Measurements from ENCODE around the gene SEC22A. TPM values are rescaled to one million over a fixed set of nuclear protein-coding genes. Genes with fewer than 3 reads are reported as not detected.
A peak's percentile ranks its signal among the peaks of the same experiment; 100 is the strongest.

SEC22A gene
- total and polyA plus RNA-seq, 2 of the 13 experiments (the other 11 are each of a cell fraction or from before 2014, with no cell fraction given) = 14.1 to 17.3 TPM

GRCh38 chr3:123286308-123287023, 84.7 kb downstream of the SEC22A start (continued):
- TF ChIP-seq, protein P1, sequence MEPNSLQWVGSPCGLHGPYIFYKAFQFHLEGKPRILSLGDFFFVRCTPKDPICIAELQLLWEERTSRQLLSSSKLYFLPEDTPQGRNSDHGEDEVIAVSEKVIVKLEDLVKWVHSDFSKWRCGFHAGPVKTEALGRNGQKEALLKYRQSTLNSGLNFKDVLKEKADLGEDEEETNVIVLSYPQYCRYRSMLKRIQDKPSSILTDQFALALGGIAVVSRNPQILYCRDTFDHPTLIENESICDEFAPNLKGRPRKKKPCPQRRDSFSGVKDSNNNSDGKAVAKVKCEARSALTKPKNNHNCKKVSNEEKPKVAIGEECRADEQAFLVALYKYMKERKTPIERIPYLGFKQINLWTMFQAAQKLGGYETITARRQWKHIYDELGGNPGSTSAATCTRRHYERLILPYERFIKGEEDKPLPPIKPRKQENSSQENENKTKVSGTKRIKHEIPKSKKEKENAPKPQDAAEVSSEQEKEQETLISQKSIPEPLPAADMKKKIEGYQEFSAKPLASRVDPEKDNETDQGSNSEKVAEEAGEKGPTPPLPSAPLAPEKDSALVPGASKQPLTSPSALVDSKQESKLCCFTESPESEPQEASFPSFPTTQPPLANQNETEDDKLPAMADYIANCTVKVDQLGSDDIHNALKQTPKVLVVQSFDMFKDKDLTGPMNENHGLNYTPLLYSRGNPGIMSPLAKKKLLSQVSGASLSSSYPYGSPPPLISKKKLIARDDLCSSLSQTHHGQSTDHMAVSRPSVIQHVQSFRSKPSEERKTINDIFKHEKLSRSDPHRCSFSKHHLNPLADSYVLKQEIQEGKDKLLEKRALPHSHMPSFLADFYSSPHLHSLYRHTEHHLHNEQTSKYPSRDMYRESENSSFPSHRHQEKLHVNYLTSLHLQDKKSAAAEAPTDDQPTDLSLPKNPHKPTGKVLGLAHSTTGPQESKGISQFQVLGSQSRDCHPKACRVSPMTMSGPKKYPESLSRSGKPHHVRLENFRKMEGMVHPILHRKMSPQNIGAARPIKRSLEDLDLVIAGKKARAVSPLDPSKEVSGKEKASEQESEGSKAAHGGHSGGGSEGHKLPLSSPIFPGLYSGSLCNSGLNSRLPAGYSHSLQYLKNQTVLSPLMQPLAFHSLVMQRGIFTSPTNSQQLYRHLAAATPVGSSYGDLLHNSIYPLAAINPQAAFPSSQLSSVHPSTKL (CRISPR knock-in tag; IDR thresholded peaks at IDR 0.05) = peak; percentile 49; the same call in 1 of the 2 replicates
- no peak for TF ChIP-seq ATF1 (CRISPR knock-in tag; IDR thresholded peaks at IDR 0.05)
- TF ChIP-seq ZNF639 (CRISPR knock-in tag; conservative IDR thresholded peaks at IDR 0.05) = peak; percentile 85; the same call in 1 of the 2 replicates
- TF ChIP-seq ZNF326 (CRISPR knock-in tag; IDR thresholded peaks at IDR 0.05; ENCODE audit: borderline replicate concordance) = peak; percentile 65; the same call in 1 of the 2 replicates
- peak; percentile 77 for TF ChIP-seq ZNF142 (CRISPR knock-in tag; IDR thresholded peaks at IDR 0.05)
- TF ChIP-seq, protein P2, sequence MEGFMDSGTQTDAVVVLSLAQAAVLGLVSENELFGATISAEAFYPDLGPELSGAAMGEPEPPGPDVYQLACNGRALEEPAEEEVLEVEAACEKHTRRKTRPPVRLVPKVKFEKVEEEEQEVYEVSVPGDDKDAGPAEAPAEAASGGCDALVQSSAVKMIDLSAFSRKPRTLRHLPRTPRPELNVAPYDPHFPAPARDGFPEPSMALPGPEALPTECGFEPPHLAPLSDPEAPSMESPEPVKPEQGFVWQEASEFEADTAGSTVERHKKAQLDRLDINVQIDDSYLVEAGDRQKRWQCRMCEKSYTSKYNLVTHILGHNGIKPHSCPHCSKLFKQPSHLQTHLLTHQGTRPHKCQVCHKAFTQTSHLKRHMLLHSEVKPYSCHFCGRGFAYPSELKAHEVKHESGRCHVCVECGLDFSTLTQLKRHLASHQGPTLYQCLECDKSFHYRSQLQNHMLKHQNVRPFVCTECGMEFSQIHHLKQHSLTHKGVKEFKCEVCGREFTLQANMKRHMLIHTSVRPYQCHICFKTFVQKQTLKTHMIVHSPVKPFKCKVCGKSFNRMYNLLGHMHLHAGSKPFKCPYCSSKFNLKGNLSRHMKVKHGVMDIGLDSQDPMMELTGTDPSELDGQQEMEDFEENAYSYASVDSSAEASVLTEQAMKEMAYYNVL (CRISPR knock-in tag; IDR thresholded peaks at IDR 0.05; ENCODE audit: borderline replicate concordance) = no peak
- TF ChIP-seq ZNF20 (CRISPR knock-in tag; IDR thresholded peaks at IDR 0.05) = no peak
- peak; percentile 84 for TF ChIP-seq HMG20B (CRISPR knock-in tag; conservative IDR thresholded peaks at IDR 0.05)
- peak; percentile 98 for TF ChIP-seq TSC22D2 (CRISPR knock-in tag; IDR thresholded peaks at IDR 0.05; ENCODE audit: borderline replicate concordance)
- TF ChIP-seq HOXA3 (CRISPR knock-in tag; IDR thresholded peaks at IDR 0.05) = peak; percentile 68
- TF ChIP-seq CCDC6 (CRISPR knock-in tag; IDR thresholded peaks at IDR 0.05) = peak; percentile 64; the same call in 1 of the 2 replicates
- 0 out of 2 replicates have a peak, but pooled peaks have one; percentile 47 for TF ChIP-seq E2F5 (CRISPR knock-in tag; conservative IDR thresholded peaks at IDR 0.05)
- TF ChIP-seq ZNF232 (CRISPR knock-in tag; IDR thresholded peaks at IDR 0.05; ENCODE audit: borderline replicate concordance) = peak; percentile 94
- TF ChIP-seq KAT8 (CRISPR knock-in tag; IDR thresholded peaks at IDR 0.05) = peak; percentile 77
- TF ChIP-seq KLF11 (CRISPR knock-in tag; IDR thresholded peaks at IDR 0.05) = peak; percentile 98
